ENCODE measurements around the gene ARHGEF5.
"Not testable (repeated sequence)": the region's sequence is repeated elsewhere in the genome, so short reads cannot be mapped to it uniquely, and the experiment has no call there.

GRCh38 chr7:144418931-144419330, 63.7 kb downstream of the ARHGEF5 start:
- TF ChIP-seq POLR2AphosphoS5 (IDR thresholded peaks at IDR 0.05; ENCODE audit: low read depth, low read length); MAX (IDR thresholded peaks at IDR 0.05; ENCODE audit: low read depth); GABPA (IDR thresholded peaks at IDR 0.05; ENCODE audit: low read depth); TAF1 (IDR thresholded peaks at IDR 0.05; ENCODE audit: borderline replicate concordance, low read depth, low read length); MEF2A (IDR thresholded peaks at IDR 0.05; ENCODE audit: borderline replicate concordance, low read depth); EZH2phosphoT487 (IDR thresholded peaks at IDR 0.05; ENCODE audit: borderline replicate concordance, low read depth); FOXJ3 (CRISPR knock-in tag; IDR thresholded peaks at IDR 0.05); EP300 (IDR thresholded peaks at IDR 0.05; ENCODE audit: borderline replicate concordance in 1 of 2, low read depth in 1 of 2, low read length in 1 of 2); FOSL2 (IDR thresholded peaks at IDR 0.05; ENCODE audit: borderline replicate concordance, low read depth); REST (IDR thresholded peaks at IDR 0.05; ENCODE audit: low read depth, low read length); NRF1 (IDR thresholded peaks at IDR 0.05; ENCODE audit: low read depth, low read length): not testable (repeated sequence)
- TF ChIP-seq, protein P1, sequence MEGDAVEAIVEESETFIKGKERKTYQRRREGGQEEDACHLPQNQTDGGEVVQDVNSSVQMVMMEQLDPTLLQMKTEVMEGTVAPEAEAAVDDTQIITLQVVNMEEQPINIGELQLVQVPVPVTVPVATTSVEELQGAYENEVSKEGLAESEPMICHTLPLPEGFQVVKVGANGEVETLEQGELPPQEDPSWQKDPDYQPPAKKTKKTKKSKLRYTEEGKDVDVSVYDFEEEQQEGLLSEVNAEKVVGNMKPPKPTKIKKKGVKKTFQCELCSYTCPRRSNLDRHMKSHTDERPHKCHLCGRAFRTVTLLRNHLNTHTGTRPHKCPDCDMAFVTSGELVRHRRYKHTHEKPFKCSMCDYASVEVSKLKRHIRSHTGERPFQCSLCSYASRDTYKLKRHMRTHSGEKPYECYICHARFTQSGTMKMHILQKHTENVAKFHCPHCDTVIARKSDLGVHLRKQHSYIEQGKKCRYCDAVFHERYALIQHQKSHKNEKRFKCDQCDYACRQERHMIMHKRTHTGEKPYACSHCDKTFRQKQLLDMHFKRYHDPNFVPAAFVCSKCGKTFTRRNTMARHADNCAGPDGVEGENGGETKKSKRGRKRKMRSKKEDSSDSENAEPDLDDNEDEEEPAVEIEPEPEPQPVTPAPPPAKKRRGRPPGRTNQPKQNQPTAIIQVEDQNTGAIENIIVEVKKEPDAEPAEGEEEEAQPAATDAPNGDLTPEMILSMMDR (IDR thresholded peaks at IDR 0.05), result not testable (repeated sequence)
- TF ChIP-seq, protein P2, sequence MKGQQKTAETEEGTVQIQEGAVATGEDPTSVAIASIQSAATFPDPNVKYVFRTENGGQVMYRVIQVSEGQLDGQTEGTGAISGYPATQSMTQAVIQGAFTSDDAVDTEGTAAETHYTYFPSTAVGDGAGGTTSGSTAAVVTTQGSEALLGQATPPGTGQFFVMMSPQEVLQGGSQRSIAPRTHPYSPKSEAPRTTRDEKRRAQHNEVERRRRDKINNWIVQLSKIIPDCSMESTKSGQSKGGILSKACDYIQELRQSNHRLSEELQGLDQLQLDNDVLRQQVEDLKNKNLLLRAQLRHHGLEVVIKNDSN (IDR thresholded peaks at IDR 0.05; ENCODE audit: borderline replicate concordance, low read depth), result not testable (repeated sequence)
- TF ChIP-seq, protein P3, sequence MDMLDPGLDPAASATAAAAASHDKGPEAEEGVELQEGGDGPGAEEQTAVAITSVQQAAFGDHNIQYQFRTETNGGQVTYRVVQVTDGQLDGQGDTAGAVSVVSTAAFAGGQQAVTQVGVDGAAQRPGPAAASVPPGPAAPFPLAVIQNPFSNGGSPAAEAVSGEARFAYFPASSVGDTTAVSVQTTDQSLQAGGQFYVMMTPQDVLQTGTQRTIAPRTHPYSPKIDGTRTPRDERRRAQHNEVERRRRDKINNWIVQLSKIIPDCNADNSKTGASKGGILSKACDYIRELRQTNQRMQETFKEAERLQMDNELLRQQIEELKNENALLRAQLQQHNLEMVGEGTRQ (IDR thresholded peaks at IDR 0.05; ENCODE audit: borderline replicate concordance, low read depth, low read length), result not testable (repeated sequence)
